Dermis microvascular lymphatic vessel endothelial cell (primary cell): ENCODE results near the gene TTC39A. TPM values are rescaled to one million over a fixed set of nuclear protein-coding genes. Genes with fewer than 3 reads are reported as not detected.
A peak's percentile ranks its signal among the peaks of the same experiment; 100 is the strongest.
"Not testable (repeated sequence)": the region's sequence is repeated elsewhere in the genome, so short reads cannot be mapped to it uniquely, and the experiment has no call there.

Experiments
- DNase-seq, 2 donors: peaks; one replicate each; pipeline versions ENCODE4 v3.0.0 to v3.0.0-alpha.2; 2010; ENCODE audit warnings: low read depth in 2 of 2
- total RNA-seq: library from RNA; depleted of rRNA; stranded (reverse); fragments of >200 nt; gene quantifications from 2 replicates; pipeline ENCODE4 v1.2.1, GENCODE V29; 2014

TTC39A gene
- total RNA-seq, 1 donor from 2014 or later = 3.5 TPM

- DNase-seq = no peak
Measured at GRCh38 chr1:51336711-51337110, 6.3 kb upstream of the TTC39A start.

DNA sequence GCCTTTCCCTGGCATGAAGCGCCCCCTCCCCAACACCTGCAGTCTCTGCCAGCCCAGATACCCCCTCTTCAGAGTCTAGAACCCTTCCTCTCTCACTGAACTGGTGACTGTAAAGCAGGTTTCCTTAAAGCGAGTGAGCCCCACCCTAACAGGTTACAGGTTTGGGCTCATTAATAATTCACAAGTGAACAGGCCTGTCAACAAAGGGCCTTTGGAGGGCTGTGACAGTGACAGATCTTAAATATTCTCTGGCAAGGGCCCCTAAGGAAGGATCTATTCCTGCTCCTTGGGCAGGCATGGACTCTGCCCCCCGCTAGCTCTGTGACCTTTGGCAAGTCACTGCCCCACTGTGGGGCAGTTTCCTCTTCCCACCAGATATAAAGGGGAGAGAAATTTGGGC is 5.6 kb upstream of the TTC39A start:
- no peak for DNase-seq

DNA sequence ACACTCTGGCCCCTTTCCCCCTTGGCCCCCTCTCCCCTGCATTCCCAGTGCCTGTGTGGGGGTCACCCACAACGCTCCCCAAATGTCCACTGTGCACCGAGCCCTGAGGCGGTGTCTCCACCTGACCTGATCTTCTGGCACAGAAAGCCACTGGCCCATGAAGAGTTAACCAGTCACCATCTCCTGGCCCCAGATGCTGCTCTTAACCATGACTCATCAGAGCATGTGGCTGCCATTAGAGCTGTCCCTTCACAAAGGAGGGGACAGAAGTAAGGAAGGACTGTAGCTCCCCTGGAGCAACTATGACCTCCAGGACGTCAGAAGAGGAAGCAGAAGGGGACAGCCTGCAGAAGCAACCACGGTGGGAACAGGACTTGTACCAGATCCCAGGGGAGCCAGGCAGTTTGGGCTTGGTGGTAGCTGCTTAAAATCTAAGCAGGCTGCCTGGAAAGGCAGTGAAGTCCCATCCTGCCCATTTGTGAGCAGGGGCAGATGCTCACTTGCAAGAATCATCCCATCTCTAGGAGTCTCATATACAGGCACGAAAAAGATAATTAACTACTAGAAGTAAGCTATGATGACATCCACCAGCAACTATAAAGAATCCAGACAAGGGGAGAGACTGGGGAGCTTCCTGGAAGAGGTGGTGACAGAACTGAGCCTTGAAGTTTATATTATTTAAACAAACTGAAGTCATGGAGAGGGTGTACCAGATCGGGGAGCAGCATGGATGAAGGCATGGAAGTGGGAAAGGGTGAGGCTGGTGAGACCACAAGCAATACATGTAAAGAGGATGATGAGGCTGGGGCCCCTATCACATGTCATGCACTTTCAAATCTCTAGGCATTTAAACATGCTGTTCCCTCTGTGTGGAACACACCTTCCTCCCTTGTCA is 1.1 kb upstream of the TTC39A start:
- peak in 1 of 2 donors; percentile 61 for DNase-seq

- DNase-seq = no peak
Measured at GRCh38 chr1:51329443-51330325, 678 bp downstream of the TTC39A start.

DNA sequence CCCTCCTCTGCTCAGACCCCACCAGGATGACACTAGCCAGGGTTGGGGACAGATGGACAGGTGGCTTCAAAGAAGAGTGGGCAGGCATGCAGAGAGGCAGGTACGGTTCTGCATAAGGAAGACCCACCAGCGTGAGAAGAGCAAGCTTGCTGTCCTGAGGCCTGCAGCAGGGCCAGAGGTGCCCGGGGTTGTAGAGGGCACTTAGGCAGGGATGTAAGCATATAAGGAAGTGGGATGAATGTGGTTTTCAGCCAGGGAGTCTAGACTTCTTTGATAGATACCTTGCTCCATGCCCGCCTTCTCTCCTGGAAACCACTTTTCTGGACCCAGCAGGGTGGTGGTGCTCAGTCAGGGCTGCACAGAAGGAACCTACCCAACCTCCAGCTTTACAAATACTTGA is 1.4 kb downstream of the TTC39A start:
- DNase-seq = no peak

DNA sequence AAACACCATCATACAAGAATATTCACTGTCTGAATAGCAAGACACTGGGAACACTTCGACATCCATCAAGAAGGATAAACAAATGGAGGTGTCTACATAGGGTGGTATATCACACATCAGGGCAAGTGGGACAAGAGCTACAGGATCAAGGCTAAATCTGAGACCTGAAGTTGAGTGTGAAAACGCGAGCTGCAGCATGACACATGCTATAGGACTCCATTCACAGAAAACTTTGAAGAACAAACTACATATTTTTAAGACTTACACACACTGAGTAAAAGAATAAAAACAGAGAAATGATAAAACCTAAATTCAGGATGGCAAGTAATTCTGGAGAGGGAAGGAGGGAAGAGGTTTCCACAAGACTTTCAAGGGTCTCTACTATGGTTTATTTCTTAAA is 2.1 kb downstream of the TTC39A start:
- no peak for DNase-seq

DNA sequence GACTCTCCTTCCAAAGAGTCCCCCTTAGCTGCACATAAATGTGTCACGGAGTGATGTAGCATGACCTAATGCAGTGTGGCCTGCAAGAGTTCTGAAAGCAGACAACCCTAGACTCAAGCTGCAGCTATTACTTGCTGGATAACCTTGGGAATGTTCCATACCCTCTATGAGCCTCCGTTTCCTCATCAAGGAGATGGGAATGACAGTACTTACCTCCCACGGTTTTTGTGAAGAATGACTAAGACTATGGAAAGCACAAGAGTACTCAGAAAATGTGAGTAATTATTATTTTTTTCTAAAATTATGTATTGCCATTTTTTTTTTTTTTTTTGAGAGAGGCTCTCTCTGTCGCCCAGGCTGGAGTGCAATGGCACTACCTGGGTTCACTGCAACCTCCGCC is 3.0 kb downstream of the TTC39A start:
- no peak for DNase-seq

DNA sequence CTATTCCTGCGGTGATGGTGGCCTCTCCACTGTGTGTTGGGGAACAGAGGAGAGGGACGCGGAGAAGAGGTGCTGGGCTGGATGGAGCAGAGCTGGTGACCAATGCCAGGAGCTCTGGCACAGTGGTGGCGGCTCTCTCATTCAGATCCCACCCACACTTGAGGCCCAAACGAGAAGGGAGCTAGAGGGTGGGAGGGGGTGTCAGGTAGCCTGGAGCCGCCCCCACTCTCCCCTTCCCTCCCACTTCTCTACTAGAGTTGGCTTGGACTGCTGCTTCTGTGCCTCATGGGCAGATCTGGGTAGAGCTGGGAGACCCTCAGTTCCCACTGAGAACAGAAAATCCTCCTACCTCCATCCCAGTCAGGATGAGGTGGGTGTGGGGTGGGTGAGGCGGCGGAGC is 3.5 kb downstream of the TTC39A start:
- no peak for DNase-seq

- no peak for DNase-seq
Measured at GRCh38 chr1:51325878-51326755, 4.2 kb downstream of the TTC39A start.

GRCh38 chr1:51325391-51325790 is 5.0 kb downstream of the TTC39A start:
- DNase-seq = no peak

GRCh38 chr1:51325011-51325385 is 5.4 kb downstream of the TTC39A start:
- not testable (repeated sequence) for DNase-seq

GRCh38 chr1:51324251-51325010 is 5.9 kb downstream of the TTC39A start:
- no peak for DNase-seq

DNA sequence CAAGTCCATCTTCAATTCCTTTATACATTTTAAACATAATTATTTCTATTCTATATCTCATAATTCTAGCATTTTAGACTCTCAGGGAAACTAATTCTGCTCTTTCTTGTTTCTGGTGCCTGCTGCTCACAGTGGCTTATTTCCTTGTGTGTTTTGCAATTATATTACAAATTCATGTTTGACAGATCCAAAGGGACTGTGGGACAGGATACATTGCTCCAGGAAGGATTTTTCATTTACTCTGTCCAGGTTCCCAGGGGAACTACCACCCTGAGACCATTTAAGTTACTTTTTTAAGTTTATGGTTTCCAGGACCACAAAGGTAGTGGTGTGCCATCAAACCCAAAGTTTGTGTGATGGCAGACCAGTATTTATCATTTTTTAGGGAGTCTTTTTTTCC is 6.6 kb downstream of the TTC39A start:
- no peak for DNase-seq

- no peak for DNase-seq
Measured at GRCh38 chr1:51322417-51323101, 7.8 kb downstream of the TTC39A start.

- DNase-seq = no peak
Measured at GRCh38 chr1:51321924-51322280, 8.5 kb downstream of the TTC39A start.

DNA sequence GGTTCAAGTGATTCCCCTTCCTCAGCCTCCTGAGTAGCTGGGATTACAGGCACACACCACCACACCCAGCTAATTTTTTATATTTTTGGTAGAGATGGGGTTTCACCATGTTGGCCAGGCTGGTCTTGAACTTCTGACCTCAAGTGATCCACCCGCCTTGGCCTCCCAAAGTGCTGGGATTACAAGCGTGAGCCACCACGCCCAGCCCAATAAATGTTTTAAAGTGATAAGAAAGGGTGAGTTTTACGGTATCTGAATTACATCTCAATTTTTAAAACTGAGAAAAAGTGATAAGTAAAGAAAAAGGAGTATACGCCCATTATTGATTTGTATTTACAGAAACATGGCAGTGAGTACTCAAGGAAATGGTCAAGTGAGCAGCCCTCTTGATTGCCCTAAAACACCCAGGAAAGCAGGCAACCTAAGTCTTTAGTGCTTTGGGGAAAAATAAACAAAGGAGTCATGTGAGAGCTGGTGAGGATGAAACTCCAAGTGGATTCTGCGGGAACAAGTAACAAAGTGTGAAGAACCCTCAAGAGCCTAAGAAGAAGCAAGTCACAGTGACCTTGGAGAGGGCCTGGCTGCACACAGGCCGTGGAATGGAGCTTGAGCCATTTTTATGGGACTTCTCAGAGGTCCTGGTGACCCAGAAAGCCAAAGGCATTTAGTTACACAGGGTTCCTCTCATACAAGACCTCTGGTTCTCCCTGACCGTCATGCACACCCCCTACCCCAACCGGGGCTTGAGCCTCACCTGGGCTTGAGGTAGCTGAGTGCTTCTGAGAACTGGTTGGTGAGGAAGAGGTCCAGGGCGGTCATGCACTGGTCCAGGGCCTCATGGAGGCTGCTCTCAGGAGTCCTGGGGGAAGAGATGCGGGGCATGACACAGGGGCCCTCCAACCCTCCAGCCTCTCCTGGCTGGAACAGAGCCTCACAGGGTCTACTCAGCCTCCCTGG is 9.1 kb downstream of the TTC39A start:
- DNase-seq = no peak

DNA sequence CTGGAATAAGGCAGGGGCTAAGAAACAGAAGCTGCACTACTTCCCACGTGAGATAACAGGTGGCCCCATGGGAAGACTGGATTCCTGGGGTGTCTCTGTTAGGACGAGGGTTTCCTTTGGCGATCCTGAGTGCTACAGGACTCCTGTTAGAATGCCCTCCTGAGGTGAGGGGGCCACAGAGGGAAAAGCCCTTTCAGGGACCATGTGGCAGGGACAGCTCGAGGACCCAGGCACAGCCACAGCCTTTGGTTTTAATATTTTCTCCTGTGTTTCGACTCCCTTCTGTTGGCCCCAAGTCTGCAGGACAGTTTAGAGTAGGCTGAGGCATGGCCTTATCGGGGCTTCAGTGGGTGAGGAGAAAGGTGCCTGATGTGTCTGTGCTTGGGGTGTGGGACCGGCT is 12.6 kb downstream of the TTC39A start:
- no peak for DNase-seq

GRCh38 chr1:51316846-51317120 is 13.6 kb downstream of the TTC39A start:
- no peak for DNase-seq

- no peak for DNase-seq
Measured at GRCh38 chr1:51316113-51316845, 14.1 kb downstream of the TTC39A start.
